Measurements from ENCODE around the gene MON2. TPM values are rescaled to one million over a fixed set of nuclear protein-coding genes. Genes with fewer than 3 reads are reported as not detected.

The MON2 gene
- total and polyA plus RNA-seq, 2 donors (not counting 3 experiments of a cell fraction or from before 2014, with no cell fraction given) = 8.9 to 41.8 TPM

DNA sequence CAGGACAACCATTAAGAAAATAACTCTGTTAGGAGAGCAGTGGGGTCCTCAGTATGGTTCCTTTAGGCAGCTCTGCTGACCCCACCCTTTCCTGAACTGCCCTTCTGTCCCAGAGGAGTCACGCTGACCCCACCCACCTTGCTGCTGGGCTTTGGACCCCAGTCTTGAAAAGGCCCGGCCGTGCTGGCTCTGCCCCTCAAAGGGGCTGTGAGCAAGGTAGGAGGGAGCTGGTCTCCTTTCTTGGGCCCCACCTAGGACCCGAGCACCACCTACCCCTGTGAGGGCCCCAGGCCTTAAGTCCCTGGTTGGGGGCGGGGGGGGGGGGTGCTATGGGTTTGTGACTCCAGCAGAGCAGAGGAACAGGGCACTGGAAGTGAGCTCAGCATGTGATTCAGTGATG, 171.1 kb downstream of the MON2 start:
- Histone ChIP-seq H3K9me3 (replicated peaks; ENCODE audit: control insufficient read depth, insufficient read depth, low read length) (no peaks in the 10 kb centered on the region), H2AFZ (ENCODE audit: low read depth, low read length) (peak overlapping the region; percentile 28), H3K9me1 (replicated peaks; ENCODE audit: control insufficient read depth, extremely low read depth, insufficient read depth, low read length) (no peaks in the 10 kb centered on the region), H3K4me2 (ENCODE audit: insufficient read depth, low read length) (no peak overlapping the region), H4K20me1 (replicated peaks; ENCODE audit: control insufficient read depth, extremely low read depth, insufficient read depth, low read length) (no peaks in the 10 kb centered on the region), H3K36me3 (ENCODE audit: control insufficient read depth in 2 of 2, extremely low read depth in 1 of 2, insufficient read depth in 2 of 2, low read length in 2 of 2) (no peaks in the 10 kb centered on the region), H3K27me3 (ENCODE audit: control insufficient read depth in 2 of 2, insufficient read depth in 2 of 2, low read length in 2 of 2) (no peaks in the 10 kb centered on the region), H3K9ac (replicated peaks; ENCODE audit: extremely low read depth, insufficient read depth, low read length) (no peak overlapping the region), H3K79me2 (ENCODE audit: control insufficient read depth, insufficient read depth, low read length) (no peaks in the 10 kb centered on the region), H3K4me1 (ENCODE audit: control insufficient read depth, extremely low read depth, insufficient read depth, low read length) (peaks cover 5% of the 10 kb centered on the region), H3K27ac (ENCODE audit: insufficient read depth, low read depth, low read length) (no peak overlapping the region), H3K4me3 (replicated peaks in 1 of 3; ENCODE audit: insufficient read depth in 1 of 3, low read depth in 1 of 3, low read length in 3 of 3) (no peak overlapping the region)
- intact Hi-C loops (cut with micrococcal nuclease) (no loop called here), dilution Hi-C loops (cut with MboI; ENCODE audit: extremely low pct_ligation_motif_present, low sequenced_read_pairs) (no loop called here)
- ChIA-PET CTCF (interaction anchor here (1.1 kb wide), 1 partner anchor 10 kb away, joined by 4 read pairs; no protein-coding TSS in a partner anchor), POLR2A (no interaction called here)
- DNase-seq (ENCODE audit: low read depth, low spot score) = no peak
- TF ChIP-seq POLR2AphosphoS5 (IDR thresholded peaks at IDR 0.05; ENCODE audit: insufficient read depth, low read depth, low read length) (no peak), MYC (IDR thresholded peaks at IDR 0.05; ENCODE audit: low read depth, low read length) (no peak), POLR2A (IDR thresholded peaks at IDR 0.05; ENCODE audit: low read depth, low read length) (no peak)
- FAIRE-seq = no peak
- no TSS peak for BruUV-seq (replicated peaks)

DNA sequence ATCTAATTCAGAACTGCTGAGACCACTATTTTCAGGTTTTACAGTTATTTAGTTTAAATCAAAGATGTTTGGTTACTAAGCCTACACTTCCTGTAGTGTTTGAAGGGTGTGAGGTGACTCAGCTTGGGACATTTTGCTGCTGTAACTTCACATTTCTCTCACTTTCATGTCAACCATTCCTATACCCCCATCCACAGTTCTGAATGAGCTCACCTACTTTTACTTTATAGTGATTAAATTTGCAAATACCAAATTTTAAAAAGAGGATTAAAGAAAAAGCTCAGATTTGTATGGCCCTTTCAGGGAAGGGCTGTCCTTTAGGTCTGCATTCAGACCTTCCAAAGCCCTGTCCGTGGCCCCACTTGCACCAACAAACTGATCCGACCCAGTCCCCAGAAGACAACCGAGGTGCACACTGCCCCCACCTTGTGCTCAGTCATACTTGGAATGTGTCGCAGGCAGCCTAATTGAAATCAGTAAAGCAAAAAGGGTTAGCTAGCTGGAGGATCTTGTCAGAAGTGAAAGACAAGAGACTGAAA, 174.4 kb downstream of the MON2 start:
- Histone ChIP-seq H3K79me2 (ENCODE audit: control insufficient read depth, insufficient read depth, low read length) (no peaks in the 10 kb centered on the region), H3K9me1 (replicated peaks; ENCODE audit: control insufficient read depth, extremely low read depth, insufficient read depth, low read length) (no peaks in the 10 kb centered on the region), H3K27me3 (ENCODE audit: control insufficient read depth in 2 of 2, insufficient read depth in 2 of 2, low read length in 2 of 2) (no peaks in the 10 kb centered on the region), H3K4me2 (ENCODE audit: insufficient read depth, low read length) (no peak overlapping the region), H3K9ac (replicated peaks; ENCODE audit: extremely low read depth, insufficient read depth, low read length) (no peak overlapping the region), H2AFZ (ENCODE audit: low read depth, low read length) (peak overlapping the region; percentile 29), H3K36me3 (ENCODE audit: control insufficient read depth in 2 of 2, extremely low read depth in 1 of 2, insufficient read depth in 2 of 2, low read length in 2 of 2) (no peaks in the 10 kb centered on the region), H3K4me1 (ENCODE audit: control insufficient read depth, extremely low read depth, insufficient read depth, low read length) (peaks cover 4% of the 10 kb centered on the region), H3K9me3 (replicated peaks; ENCODE audit: control insufficient read depth, insufficient read depth, low read length) (no peaks in the 10 kb centered on the region), H4K20me1 (replicated peaks; ENCODE audit: control insufficient read depth, extremely low read depth, insufficient read depth, low read length) (no peaks in the 10 kb centered on the region), H3K4me3 (replicated peaks in 1 of 3; ENCODE audit: insufficient read depth in 1 of 3, low read depth in 1 of 3, low read length in 3 of 3) (no peak overlapping the region), H3K27ac (ENCODE audit: insufficient read depth, low read depth, low read length) (no peak overlapping the region)
- dilution Hi-C loops (cut with MboI; ENCODE audit: extremely low pct_ligation_motif_present, low sequenced_read_pairs) = no loop called here
- DNase-seq (ENCODE audit: low read depth, low spot score) (peak; percentile 46), FAIRE-seq (peak; percentile 79)
- no peak for TF ChIP-seq MYC (IDR thresholded peaks at IDR 0.05; ENCODE audit: low read depth, low read length)
- peak; percentile 62 for TF ChIP-seq JUN (IDR thresholded peaks at IDR 0.05; ENCODE audit: borderline replicate concordance, insufficient read depth, insufficient read length, low read depth)
- TF ChIP-seq FOS (IDR thresholded peaks at IDR 0.05; ENCODE audit: borderline replicate concordance, insufficient read depth, low read length) = peak; percentile 69
- TF ChIP-seq EZH2 (IDR thresholded peaks at IDR 0.05; ENCODE audit: borderline replicate concordance, low read depth, low read length, severe bottlenecking) = no peak
- intact Hi-C loops (cut with micrococcal nuclease) = no loop called here
- no TSS peak for BruUV-seq (replicated peaks)
- ChIA-PET POLR2A (no interaction called here), CTCF (interaction anchor here (1.1 to 2.8 kb wide), 5 partner anchors 9 to 203 kb away, joined by 3 to 9 read pairs (median 4); no protein-coding TSS in a partner anchor)

Measured in endothelial cell of umbilical vein (primary cell).